ENCODE data around the gene HSF5. TPM values are rescaled to one million over a fixed set of nuclear protein-coding genes. Genes with fewer than 3 reads are reported as not detected.
"Not testable (repeated sequence)": the region's sequence is repeated elsewhere in the genome, so short reads cannot be mapped to it uniquely, and the experiment has no call there.

The HSF5 gene
- total RNA-seq, 1 donor from 2014 or later = 0.18 TPM

DNA sequence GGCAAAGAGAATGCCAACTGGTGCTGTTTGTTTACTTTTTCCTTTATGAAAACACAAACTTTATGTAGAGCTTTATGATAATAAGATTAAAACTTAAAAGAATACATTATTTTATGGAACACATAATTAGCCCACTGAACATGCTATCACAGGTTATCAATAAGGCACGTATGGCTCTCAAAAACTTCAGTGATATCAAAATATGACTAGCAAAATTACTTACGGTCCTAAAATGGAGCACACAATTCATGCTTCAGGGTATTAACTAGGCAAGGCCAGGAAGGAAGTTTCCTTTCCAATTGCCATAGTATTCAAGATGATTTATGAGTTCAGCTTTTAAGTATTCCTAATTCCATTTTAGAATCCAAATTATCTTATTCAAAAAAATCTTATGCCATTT is 74.5 kb downstream of the HSF5 start:
- DNase-seq (ENCODE audit: low spot score) = no peak

DNA sequence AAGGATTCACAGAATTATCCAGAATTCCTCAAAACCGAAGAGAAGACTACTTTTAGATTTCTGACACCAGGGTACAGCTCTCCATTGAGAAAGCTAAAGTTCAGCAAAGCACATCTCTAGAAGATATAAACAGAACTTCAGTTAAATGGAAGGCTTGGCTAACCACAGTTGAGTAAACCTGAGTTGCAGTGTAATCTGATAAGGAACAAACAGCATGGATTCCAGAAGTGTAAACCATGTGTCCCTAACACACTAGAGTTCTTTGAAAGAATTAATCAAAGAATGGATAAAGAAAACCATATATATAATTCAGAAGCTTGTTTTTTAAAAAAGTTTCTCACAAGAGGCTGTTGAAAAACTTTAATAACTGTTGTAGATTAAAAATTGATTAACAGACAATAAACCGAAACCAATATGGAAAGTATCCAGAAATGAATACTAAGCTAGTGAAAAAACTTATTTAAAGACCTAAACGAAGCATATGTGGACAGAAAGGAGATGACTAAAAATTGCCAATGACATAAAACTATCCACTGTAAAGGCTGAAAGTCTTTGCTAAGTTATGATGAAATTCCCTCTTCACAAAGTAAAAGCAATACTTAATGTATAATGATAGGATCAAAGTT is 75.1 kb downstream of the HSF5 start:
- no peak for DNase-seq (ENCODE audit: low spot score)

GRCh38 chr17:58412064-58412703 is 76.0 kb downstream of the HSF5 start:
- no peak for DNase-seq (ENCODE audit: low spot score)

- no peak for DNase-seq (ENCODE audit: low spot score)
Observed at GRCh38 chr17:58411408-58411894, 76.8 kb downstream of the HSF5 start.

DNA sequence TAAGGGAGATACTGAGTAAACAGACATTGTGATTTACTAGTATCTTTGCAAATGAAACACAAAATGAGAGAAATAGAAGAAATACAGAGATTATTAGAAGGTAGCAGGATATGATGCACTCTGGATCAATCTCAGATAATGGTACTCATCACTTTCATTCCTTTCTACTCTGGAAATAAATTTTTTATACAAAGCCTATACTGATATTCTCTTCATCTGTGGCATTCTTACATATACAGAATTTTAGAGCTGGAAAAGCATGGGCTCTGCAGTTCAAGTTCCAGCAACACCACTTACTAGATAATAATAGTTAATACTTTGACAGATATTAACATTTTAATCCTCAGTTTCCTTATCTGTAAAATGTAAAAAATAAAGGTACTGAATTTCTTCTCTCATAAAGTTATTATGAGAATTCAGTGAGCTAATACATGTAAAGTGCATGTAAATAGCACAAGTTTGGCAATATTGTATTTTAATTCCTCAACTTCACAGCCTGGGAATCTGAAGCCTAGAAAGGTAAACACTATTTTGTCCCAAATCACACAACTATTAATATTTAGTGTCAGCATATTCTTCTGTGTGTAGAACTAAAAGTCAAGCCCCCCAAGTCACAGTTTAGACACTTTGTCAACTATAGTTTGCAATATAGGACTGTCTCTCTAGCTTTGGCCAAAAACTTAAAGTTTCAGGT is 77.3 kb downstream of the HSF5 start:
- DNase-seq (ENCODE audit: low spot score) = no peak

DNA sequence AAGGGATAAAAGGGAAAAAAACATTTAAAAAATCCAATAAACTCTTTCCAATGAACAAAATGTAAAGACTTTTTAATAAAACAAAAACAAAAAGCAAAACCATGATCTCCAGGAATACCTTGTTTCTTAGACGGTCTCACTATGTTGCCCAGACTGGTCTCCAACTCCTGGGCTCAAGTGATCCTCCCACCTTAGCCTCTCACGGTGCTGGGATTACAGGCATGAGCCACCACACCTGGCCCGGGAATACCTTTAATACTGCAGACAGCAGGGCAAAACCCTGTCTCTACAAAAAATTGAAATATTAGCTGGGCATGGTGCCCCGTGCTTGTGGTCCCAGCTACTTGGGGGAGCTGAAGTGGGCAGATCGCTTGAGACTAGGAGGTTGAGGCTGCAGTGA is 78.8 kb downstream of the HSF5 start:
- DNase-seq (ENCODE audit: low spot score) = no peak

- DNase-seq (ENCODE audit: low spot score) = no peak
Observed at GRCh38 chr17:58403311-58403710, 84.9 kb downstream of the HSF5 start.

DNA sequence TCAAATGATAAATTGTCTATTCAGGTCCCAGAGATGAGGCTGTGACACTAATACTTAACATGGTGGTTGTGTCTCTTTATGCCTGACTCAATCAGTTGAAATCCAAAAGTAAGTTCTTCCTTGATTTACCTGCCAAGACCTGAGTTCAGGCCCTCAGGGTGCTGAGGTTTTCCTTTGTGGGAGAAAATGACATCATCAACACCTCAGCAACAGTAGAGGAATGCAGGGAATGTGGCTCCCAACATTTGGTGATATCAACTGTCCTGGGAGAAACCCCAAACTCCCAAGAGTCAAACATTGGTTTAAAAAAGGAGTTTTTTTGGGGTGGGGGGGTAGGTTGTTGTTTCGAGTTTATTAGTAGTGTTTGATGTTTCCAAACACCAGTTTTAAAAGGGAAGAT is 85.5 kb downstream of the HSF5 start:
- DNase-seq (ENCODE audit: low spot score) = no peak

GRCh38 chr17:58402047-58402446 is 86.2 kb downstream of the HSF5 start:
- DNase-seq (ENCODE audit: low spot score) = no peak

DNA sequence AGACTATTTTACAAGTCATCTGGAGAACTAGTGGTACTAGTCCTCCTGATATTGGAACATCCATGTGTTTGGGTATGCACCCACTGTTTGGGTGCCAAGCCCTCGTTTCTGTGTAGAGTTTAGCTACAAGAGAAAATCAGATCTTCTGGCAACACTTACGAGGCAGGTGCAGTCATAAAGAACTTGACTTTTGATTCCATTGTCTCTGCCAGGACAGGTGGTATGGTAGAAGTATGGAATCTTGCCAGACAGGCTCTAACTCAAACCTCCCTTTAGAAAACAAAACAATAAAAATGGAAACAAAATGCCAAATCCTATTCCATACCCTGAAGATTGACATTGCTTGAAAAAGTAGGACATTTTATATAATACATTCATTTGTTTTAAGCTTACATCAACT is 86.9 kb downstream of the HSF5 start:
- DNase-seq (ENCODE audit: low spot score) = no peak

- no peak for DNase-seq (ENCODE audit: low spot score)
Observed at GRCh38 chr17:58400826-58401225, 87.4 kb downstream of the HSF5 start.

DNA sequence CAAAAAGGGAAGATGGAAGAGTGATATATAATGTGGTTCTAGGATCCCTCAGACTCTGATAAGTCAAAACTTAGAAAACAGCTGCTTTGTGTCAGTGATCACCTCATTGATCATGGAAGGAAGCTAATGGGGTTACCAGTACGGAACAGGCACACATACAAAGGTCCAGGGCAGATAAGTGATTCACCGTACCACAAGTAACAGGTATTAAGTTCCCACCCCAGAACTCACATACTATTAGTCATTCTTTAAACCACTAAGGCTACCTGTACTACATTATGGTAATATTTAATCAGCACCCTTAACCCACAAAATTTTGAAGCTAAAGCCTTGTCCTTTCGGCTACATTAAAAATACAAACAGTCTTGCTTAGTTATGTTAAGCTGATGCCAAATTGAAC is 88.2 kb downstream of the HSF5 start:
- DNase-seq (ENCODE audit: low spot score) = no peak

DNA sequence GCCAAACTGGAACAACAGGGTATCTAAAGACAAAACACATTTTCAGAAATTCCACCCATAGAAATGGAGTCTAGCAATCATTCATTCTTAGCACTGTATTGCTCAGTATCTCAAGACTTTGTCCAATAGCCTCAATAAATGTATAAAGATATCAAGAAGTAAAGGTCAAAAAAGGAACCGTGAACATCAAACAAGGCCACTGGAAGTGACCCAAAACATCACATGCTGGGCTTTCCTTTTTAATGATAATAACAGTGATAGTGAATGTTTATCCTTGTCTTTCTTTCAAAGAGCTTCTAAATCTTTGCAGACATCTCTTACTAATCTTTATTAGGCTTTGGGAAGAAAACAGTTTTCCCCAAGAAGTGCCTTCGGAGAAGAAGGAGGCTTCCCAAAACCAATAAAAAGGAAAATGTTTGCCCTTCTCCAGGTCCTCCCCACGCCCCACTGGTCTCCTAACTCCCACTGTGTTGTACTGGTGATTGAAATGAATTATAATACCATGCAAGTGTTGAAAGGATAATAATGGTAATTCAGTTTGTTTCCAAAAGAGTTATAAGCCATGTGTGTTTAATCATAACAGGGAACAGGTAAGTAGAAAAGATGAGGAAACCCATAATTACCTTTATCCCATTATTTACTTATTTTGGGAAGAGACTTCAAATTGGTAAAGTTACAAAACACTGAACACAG is 89.5 kb downstream of the HSF5 start:
- DNase-seq (ENCODE audit: low spot score) = no peak

GRCh38 chr17:58397421-58397820 is 90.8 kb downstream of the HSF5 start:
- DNase-seq (ENCODE audit: low spot score) = not testable (repeated sequence)

DNA sequence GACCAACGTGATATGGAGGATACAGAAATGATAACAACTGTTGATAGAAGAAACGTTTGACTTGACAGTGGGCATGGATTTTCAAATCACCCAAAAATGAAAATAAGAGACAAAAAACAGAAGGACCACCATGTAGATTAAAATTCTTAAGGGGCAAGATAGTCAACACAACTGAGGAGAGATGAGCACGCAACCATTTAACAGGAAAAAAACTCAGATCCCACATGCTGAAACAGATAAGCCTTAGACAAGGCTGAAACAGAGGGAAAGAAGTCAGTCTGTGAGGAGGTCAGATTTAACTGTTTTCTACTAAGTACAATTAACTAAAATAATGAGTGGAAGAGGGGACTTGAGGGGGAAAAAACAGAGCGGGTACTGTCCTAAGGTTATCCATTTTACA is 92.0 kb downstream of the HSF5 start:
- DNase-seq (ENCODE audit: low spot score) = no peak

- no peak for DNase-seq (ENCODE audit: low spot score)
Observed at GRCh38 chr17:58394534-58395223, 93.5 kb downstream of the HSF5 start.

DNA sequence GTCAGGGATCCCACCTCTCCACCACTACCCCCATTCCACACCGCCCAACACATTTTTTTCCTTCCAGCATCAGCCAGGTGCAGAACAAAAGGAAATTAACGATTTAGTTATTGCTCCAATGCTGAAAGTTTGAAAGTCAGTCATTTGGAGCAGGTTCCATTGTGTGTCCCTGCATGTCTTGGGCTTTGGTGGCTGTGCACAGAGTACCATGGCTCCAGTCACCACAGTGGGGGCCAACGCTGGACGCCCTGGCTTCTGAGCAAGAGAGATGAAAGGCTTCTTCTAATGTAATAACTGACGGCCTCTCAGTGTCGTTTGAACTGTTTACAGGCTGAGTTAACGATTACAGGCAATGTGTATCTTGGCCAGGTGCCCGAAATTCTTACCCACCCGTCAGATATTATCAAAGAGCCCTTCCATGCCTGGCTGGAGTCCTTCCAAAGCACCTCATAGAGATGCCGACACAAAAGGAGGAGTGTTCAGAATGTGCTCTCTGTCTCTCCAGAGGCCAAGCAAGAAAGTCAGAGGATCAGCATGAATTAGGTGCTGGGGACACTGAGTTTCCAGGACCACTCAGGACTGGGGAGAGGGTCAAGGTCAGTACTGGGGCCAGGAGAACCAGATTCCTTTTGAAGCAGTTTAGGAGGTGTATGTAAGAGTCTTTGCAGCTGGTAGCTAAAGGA is 96.8 kb downstream of the HSF5 start:
- peak; percentile 86 for DNase-seq (ENCODE audit: low spot score)

DNA sequence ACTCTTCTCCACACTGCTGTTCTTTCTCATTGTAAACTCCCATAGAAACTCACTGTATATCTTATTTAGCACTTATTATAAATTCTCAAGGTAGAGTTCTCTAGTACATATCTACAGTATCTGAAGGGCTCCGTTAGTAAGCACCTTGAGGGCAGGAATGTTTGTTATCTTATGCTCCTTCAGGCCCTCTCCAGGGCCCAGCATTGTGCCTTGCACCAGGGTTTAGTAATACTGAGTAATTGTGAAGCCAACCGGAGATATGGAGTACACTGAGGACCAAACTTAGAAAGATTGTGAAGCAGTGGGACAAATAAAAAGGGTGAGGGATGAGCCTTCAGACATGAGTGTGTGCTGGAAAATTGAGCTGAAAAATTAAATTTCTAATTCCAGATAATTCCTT is 97.3 kb downstream of the HSF5 start:
- no peak for DNase-seq (ENCODE audit: low spot score)

DNA sequence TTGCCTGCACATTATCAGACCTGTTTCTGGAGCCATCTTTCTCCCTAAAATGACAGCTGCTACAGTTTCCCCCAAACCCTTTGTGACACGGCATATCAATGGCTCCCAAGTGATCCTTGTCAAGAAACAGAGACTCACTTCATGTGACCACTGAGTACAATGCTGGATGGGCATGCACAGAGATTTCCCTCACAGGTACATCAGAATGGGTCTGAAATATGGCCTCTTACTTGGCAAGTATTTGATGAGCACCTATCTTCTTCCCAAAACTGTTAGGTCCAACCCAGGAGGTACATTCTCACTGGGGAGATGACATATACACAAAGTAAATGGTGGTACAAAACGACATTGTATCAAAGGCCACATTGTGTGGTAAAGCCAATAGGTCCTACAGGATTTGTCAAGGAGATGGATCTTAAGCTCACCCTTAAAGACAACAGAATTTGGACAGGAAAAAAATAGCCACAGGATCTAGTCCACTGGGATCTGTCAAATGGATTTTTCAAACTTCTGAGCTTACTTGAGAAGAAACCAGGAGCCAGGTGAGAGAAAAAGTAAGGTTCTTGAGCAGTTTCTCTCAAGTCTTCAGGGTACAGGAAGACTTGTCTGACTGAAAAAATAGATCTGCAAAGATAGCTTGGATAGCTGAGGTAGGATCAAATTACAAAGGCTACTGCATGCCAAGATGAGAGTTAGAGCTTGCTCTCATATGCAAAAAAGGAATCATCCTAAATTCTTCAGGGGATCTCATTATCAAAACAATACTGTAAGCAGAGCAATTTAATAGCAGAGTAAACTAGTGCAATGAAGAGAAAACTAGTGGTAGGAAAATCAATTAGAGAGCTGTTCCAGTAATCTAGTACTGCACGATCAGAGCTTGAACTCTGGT is 99.7 kb downstream of the HSF5 start:
- DNase-seq (ENCODE audit: low spot score) = no peak

DNA sequence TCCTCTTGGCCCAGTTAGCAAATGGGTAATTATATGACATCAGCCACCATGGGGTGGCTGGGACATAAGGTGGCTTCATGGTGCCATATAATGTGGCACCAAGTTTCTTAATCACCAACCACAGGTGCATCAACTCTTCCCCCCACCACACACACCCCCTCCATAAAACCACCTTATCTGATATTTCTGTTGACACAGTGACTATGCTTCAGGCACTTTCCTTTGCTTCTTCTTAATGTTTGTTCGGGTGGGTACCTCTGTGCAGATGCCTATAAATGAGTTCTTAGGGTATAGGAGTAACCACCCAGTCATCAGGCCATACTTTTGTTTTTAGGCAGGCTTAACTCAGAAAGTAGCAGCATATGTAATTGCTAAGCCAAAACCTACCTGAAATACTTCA is 100.4 kb downstream of the HSF5 start:
- DNase-seq (ENCODE audit: low spot score) = no peak

Measured in ureter (tissue), 1 donor.